ENCODE data around the gene ARHGAP24.

- TF ChIP-seq EZH2 (IDR thresholded peaks at IDR 0.05; ENCODE audit: low read length, missing control alignments), result no peak
- TF ChIP-seq, protein P1, sequence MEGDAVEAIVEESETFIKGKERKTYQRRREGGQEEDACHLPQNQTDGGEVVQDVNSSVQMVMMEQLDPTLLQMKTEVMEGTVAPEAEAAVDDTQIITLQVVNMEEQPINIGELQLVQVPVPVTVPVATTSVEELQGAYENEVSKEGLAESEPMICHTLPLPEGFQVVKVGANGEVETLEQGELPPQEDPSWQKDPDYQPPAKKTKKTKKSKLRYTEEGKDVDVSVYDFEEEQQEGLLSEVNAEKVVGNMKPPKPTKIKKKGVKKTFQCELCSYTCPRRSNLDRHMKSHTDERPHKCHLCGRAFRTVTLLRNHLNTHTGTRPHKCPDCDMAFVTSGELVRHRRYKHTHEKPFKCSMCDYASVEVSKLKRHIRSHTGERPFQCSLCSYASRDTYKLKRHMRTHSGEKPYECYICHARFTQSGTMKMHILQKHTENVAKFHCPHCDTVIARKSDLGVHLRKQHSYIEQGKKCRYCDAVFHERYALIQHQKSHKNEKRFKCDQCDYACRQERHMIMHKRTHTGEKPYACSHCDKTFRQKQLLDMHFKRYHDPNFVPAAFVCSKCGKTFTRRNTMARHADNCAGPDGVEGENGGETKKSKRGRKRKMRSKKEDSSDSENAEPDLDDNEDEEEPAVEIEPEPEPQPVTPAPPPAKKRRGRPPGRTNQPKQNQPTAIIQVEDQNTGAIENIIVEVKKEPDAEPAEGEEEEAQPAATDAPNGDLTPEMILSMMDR (conservative IDR thresholded peaks at IDR 0.05 in 1 of 2, IDR thresholded peaks at IDR 0.05 in 1 of 2; ENCODE audit: low read depth in 1 of 2, low read length in 2 of 2), result no peak
Observed at GRCh38 chr4:85607624-85608023, 132.7 kb downstream of the ARHGAP24 start.
